HG02610 (cell line): ENCODE data around the gene AMDHD1.
A peak's percentile ranks its signal among the peaks of the same experiment; 100 is the strongest.

Experiments used
- ATAC-seq: cut with Tn5 transposase; IDR thresholded peaks from one replicate; pipeline ENCODE4 v1.9.1; 2021; ENCODE audit warnings: mild to moderate bottlenecking, moderate library complexity; ENCODE audit not compliant: unreplicated experiment

Gene AMDHD1

GRCh38 chr12:95943330-95943842 lies at the start of gene AMDHD1:
TSS of gene AMDHD1 (plus strand) at chr12:95943331. CDS start at chr12:95943399, 68 bp downstream.
- peak; percentile 47 for ATAC-seq

GRCh38 chr12:95896846-95897245 lies 46.3 kb upstream of the AMDHD1 start:
- no peak for ATAC-seq

GRCh38 chr12:95898081-95898480 lies 45.0 kb upstream of the AMDHD1 start:
- ATAC-seq, result no peak

GRCh38 chr12:95908573-95908972 lies 34.6 kb upstream of the AMDHD1 start:
- no peak for ATAC-seq

- no peak for ATAC-seq
Observed at GRCh38 chr12:95909871-95910270, 33.3 kb upstream of the AMDHD1 start.

- peak; percentile 86 for ATAC-seq
Observed at GRCh38 chr12:95918194-95918993, 24.7 kb upstream of the AMDHD1 start.

- no peak for ATAC-seq
Observed at GRCh38 chr12:95919110-95919509, 24.0 kb upstream of the AMDHD1 start.

GRCh38 chr12:95922231-95922630 lies 20.9 kb upstream of the AMDHD1 start:
- no peak for ATAC-seq

- no peak for ATAC-seq
Observed at GRCh38 chr12:95940514-95940913, 2.6 kb upstream of the AMDHD1 start.

GRCh38 chr12:95942101-95942523 lies 1.0 kb upstream of the AMDHD1 start:
- no peak for ATAC-seq

- ATAC-seq, result peak; percentile 99
Observed at GRCh38 chr12:95942524-95943329, 404 bp upstream of the AMDHD1 start, which contains the start of gene CCDC38. TSS of gene CCDC38 (minus strand) at chr12:95942614. CDS start at chr12:95936509, 6,105 bp downstream.

- ATAC-seq, result no peak
Observed at GRCh38 chr12:95944108-95944704, 1.1 kb downstream of the AMDHD1 start.

- ATAC-seq, result no peak
Observed at GRCh38 chr12:95949477-95950206, 6.5 kb downstream of the AMDHD1 start.

- ATAC-seq, result no peak
Observed at GRCh38 chr12:95951515-95951914, 8.4 kb downstream of the AMDHD1 start.

- no peak for ATAC-seq
Observed at GRCh38 chr12:95953000-95953399, 9.9 kb downstream of the AMDHD1 start.

- no peak for ATAC-seq
Observed at GRCh38 chr12:95955549-95956159, 12.5 kb downstream of the AMDHD1 start.

- no peak for ATAC-seq
Observed at GRCh38 chr12:95956557-95957145, 13.5 kb downstream of the AMDHD1 start.

GRCh38 chr12:95959107-95959506 lies 16.0 kb downstream of the AMDHD1 start:
- no peak for ATAC-seq

- no peak for ATAC-seq
Observed at GRCh38 chr12:95960241-95960640, 17.1 kb downstream of the AMDHD1 start.

- no peak for ATAC-seq
Observed at GRCh38 chr12:95962222-95962621, 19.1 kb downstream of the AMDHD1 start.
